ENCODE data around the gene TSPAN5.

The TSPAN5 gene

GRCh38 chr4:98617358-98618047 lies 40.9 kb downstream of the TSPAN5 start:
- Histone ChIP-seq H3K4me1 (ENCODE audit: control insufficient read depth, insufficient read depth, low read length) (peaks cover 10% of the 10 kb centered on the region), H3K36me3 (ENCODE audit: control insufficient read depth in 2 of 2, insufficient read depth in 1 of 2, low read length in 2 of 2) (no peaks in the 10 kb centered on the region), H3K4me3 (ENCODE audit: low read depth, low read length) (no peak overlapping the region), H3K27ac (ENCODE audit: extremely low read depth, low read depth, low read length) (no peak overlapping the region), H3K9me3 (ENCODE audit: control insufficient read depth, insufficient read depth, low read depth, low read length) (no peaks in the 10 kb centered on the region)
- TF ChIP-seq ZIC2 (tag by site-specific recombination; IDR thresholded peaks at IDR 0.05) (peak; percentile 73), ZSCAN4 (tag by site-specific recombination; IDR thresholded peaks at IDR 0.05) (no peak)
- POLR2A ChIA-PET, result no interaction called here
- CTCF ChIA-PET, result no interaction called here

- no peak overlapping the region for H3K27ac ChIP-seq (ENCODE audit: extremely low read depth, low read depth, low read length)
- no peak for TF ChIP-seq ZNF600 (tag by site-specific recombination; IDR thresholded peaks at IDR 0.05)
- TF ChIP-seq ZNF266 (tag by site-specific recombination; IDR thresholded peaks at IDR 0.05; ENCODE audit: low read depth), result no peak
- no peak for TF ChIP-seq TCF7L2 (IDR thresholded peaks at IDR 0.05; ENCODE audit: borderline replicate concordance, low read depth, low read length)
- TF ChIP-seq KLF1 (tag by site-specific recombination; IDR thresholded peaks at IDR 0.05), result no peak
- no peak for TF ChIP-seq ZNF37A (tag by site-specific recombination; IDR thresholded peaks at IDR 0.05)
- H3K9me3 ChIP-seq (ENCODE audit: control insufficient read depth, insufficient read depth, low read depth, low read length), result no peaks in the 10 kb centered on the region
- no peaks in the 10 kb centered on the region for H3K36me3 ChIP-seq (ENCODE audit: control insufficient read depth in 2 of 2, insufficient read depth in 1 of 2, low read length in 2 of 2)
- CTCF ChIA-PET, result no interaction called here
- no peak overlapping the region for H3K4me3 ChIP-seq (ENCODE audit: low read depth, low read length)
- POLR2A ChIA-PET, result no interaction called here
- peaks cover 10% of the 10 kb centered on the region for H3K4me1 ChIP-seq (ENCODE audit: control insufficient read depth, insufficient read depth, low read length)
Observed at GRCh38 chr4:98615991-98616390, 42.4 kb downstream of the TSPAN5 start.

- TF ChIP-seq ZNF157 (tag by site-specific recombination; IDR thresholded peaks at IDR 0.05), result no peak
- TF ChIP-seq ZBTB6 (tag by site-specific recombination; IDR thresholded peaks at IDR 0.05), result no peak
- no peak for TF ChIP-seq ZSCAN18 (tag by site-specific recombination; IDR thresholded peaks at IDR 0.05)
- TF ChIP-seq TCF7L2 (IDR thresholded peaks at IDR 0.05; ENCODE audit: borderline replicate concordance, low read depth, low read length), result no peak
- TF ChIP-seq ZNF138 (tag by site-specific recombination; IDR thresholded peaks at IDR 0.05; ENCODE audit: borderline replicate concordance), result no peak
- no peak for TF ChIP-seq WT1 (tag by site-specific recombination; IDR thresholded peaks at IDR 0.05)
- Histone ChIP-seq H3K9me3 (ENCODE audit: control insufficient read depth, insufficient read depth, low read depth, low read length) (no peaks in the 10 kb centered on the region), H3K4me1 (ENCODE audit: control insufficient read depth, insufficient read depth, low read length) (peaks cover 10% of the 10 kb centered on the region), H3K27ac (ENCODE audit: extremely low read depth, low read depth, low read length) (no peak overlapping the region), H3K4me3 (ENCODE audit: low read depth, low read length) (no peak overlapping the region), H3K36me3 (ENCODE audit: control insufficient read depth in 2 of 2, insufficient read depth in 1 of 2, low read length in 2 of 2) (no peaks in the 10 kb centered on the region)
- CTCF ChIA-PET, result interaction anchor here (0.7 kb wide), 1 partner anchor 287 kb away, joined by 3 read pairs; no protein-coding TSS in a partner anchor
- POLR2A ChIA-PET, result no interaction called here
Observed at GRCh38 chr4:98614662-98615061, 43.7 kb downstream of the TSPAN5 start.

GRCh38 chr4:98614094-98614493 lies 44.3 kb downstream of the TSPAN5 start:
- CTCF ChIA-PET, result no interaction called here
- H3K36me3 ChIP-seq (ENCODE audit: control insufficient read depth in 2 of 2, insufficient read depth in 1 of 2, low read length in 2 of 2), result no peaks in the 10 kb centered on the region
- peaks cover 9% of the 10 kb centered on the region for H3K4me1 ChIP-seq (ENCODE audit: control insufficient read depth, insufficient read depth, low read length)
- POLR2A ChIA-PET, result no interaction called here
- no peaks in the 10 kb centered on the region for H3K9me3 ChIP-seq (ENCODE audit: control insufficient read depth, insufficient read depth, low read depth, low read length)
- no peak overlapping the region for H3K27ac ChIP-seq (ENCODE audit: extremely low read depth, low read depth, low read length)
- TF ChIP-seq ZNF2 (tag by site-specific recombination; IDR thresholded peaks at IDR 0.05) (no peak), PRDM6 (tag by site-specific recombination; IDR thresholded peaks at IDR 0.05) (peak; percentile 90; the same call in 1 of the 2 replicates)
- H3K4me3 ChIP-seq (ENCODE audit: low read depth, low read length), result no peak overlapping the region

Data from HEK293 (cell line).